Nucleus accumbens (tissue), 56 donors: ENCODE measurements around the gene SRPK1.
A peak's percentile ranks its signal among the peaks of the same experiment; 100 is the strongest.

Experiments
- DNase-seq, 56 donors: peaks; one replicate each; lab custom pipeline; 2025; lab: John Stamatoyannopoulos, UW

SRPK1 gene

GRCh38 chr6:35831257-35832007 lies 89.5 kb downstream of the SRPK1 start:
- DNase-seq = no peak

- no peak for DNase-seq
These were observed 91.6 kb downstream of the SRPK1 start for GRCh38 chr6:35829306-35829705.

GRCh38 chr6:35824552-35825192 lies 96.2 kb downstream of the SRPK1 start:
- no peak for DNase-seq

- DNase-seq = no peak
These were observed 97.3 kb downstream of the SRPK1 start for GRCh38 chr6:35823601-35824000.

GRCh38 chr6:35817515-35817914 lies 103.4 kb downstream of the SRPK1 start:
- DNase-seq = no peak

GRCh38 chr6:35811699-35811995 lies 109.3 kb downstream of the SRPK1 start:
- peak in 11 of 56 donors; percentile 2 to 60 (median 20) for DNase-seq

GRCh38 chr6:35810971-35811698 lies 109.8 kb downstream of the SRPK1 start:
- peak in 4 of 56 donors; percentile 2 to 60 (median 44) for DNase-seq

GRCh38 chr6:35809809-35810208 lies 111.1 kb downstream of the SRPK1 start:
- no peak for DNase-seq

- DNase-seq = no peak
These were observed 112.2 kb downstream of the SRPK1 start for GRCh38 chr6:35808688-35809087.

GRCh38 chr6:35804996-35805736 lies 115.7 kb downstream of the SRPK1 start, which contains the start of gene LHFPL5:
LHFPL5 (plus strand) TSS chr6:35805352; CDS start chr6:35805671, 319 bp downstream.
- peak in 16 of 56 donors; percentile 4 to 52 (median 10) for DNase-seq

- DNase-seq = no peak
These were observed 119.8 kb downstream of the SRPK1 start for GRCh38 chr6:35801148-35801547.

GRCh38 chr6:35798706-35799105 lies 122.2 kb downstream of the SRPK1 start:
- no peak for DNase-seq

GRCh38 chr6:35797837-35798526 lies 122.9 kb downstream of the SRPK1 start:
- DNase-seq = no peak

GRCh38 chr6:35796236-35796635 lies 124.7 kb downstream of the SRPK1 start:
- no peak for DNase-seq

GRCh38 chr6:35795453-35796071 lies 125.3 kb downstream of the SRPK1 start:
- no peak for DNase-seq

GRCh38 chr6:35794536-35795452 lies 126.1 kb downstream of the SRPK1 start:
- no peak for DNase-seq

- no peak for DNase-seq
These were observed 130.2 kb downstream of the SRPK1 start for GRCh38 chr6:35790683-35791082.

GRCh38 chr6:35788423-35788982 lies 132.4 kb downstream of the SRPK1 start:
- DNase-seq = no peak
